Smooth muscle cell of the brain vasculature (primary cell): ENCODE data around the gene EPB41L4B.

ENCODE experiments used
- DNase-seq: peaks from one replicate; pipeline ENCODE4 v3.0.0-alpha.2; 2012; ENCODE audit warnings: low read depth, low spot score

The EPB41L4B gene

DNA sequence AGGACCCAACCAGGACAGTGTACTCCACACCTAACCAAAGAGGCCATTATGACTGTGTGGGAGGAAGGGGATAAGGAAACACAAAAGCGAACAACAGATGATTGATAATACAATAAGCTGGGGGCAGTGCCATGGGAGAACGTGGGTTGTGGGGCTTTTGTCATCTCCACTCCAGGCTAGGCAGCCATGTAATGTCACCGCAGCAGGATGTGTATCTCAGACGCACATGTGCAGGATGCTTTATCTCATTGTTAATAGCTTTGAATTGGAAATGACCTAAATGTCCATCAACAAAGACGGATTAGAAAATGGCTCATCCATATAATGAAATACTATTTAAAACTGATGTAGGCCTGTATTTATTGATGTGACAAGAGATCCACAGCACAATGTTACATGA lies 51.0 kb downstream of the EPB41L4B start:
- DNase-seq, result no peak

- DNase-seq, result no peak
These were observed 51.8 kb downstream of the EPB41L4B start for GRCh38 chr9:109269081-109269480.

GRCh38 chr9:109267555-109267954 lies 53.3 kb downstream of the EPB41L4B start:
- no peak for DNase-seq

DNA sequence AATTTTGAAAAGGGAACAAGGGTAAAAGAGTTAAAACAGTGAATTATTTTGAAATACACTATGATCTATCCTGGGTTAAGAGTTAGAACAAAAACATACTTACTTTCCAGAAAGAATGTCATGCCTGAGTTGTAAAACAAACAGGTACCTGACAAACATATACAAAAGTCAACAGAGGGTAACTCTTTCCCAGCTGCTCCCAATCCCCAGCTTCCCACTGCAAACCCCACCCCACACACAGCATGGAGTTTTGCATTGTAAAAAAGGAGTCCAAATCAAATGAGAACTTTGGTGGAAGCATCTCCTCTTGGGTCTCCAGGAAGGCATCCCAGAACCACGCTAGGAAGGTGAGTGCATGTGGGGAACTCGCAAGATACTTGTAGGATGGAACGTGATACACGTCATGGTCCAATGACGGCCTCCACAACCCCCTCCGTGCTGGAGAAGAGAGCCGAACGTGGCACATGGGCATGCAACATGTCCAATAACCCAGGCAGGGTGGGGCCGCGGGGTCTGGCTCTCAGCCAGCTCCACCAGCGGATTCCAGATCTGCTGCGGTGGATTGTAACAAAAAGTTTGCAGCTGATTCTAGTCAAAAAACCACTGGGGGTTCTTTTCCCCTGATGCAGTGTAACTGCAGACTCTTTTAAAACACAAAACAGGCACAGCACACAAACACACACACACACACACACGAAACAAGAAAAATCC lies 55.8 kb downstream of the EPB41L4B start:
- no peak for DNase-seq

- DNase-seq, result no peak
These were observed 57.5 kb downstream of the EPB41L4B start for GRCh38 chr9:109263358-109263757.

DNA sequence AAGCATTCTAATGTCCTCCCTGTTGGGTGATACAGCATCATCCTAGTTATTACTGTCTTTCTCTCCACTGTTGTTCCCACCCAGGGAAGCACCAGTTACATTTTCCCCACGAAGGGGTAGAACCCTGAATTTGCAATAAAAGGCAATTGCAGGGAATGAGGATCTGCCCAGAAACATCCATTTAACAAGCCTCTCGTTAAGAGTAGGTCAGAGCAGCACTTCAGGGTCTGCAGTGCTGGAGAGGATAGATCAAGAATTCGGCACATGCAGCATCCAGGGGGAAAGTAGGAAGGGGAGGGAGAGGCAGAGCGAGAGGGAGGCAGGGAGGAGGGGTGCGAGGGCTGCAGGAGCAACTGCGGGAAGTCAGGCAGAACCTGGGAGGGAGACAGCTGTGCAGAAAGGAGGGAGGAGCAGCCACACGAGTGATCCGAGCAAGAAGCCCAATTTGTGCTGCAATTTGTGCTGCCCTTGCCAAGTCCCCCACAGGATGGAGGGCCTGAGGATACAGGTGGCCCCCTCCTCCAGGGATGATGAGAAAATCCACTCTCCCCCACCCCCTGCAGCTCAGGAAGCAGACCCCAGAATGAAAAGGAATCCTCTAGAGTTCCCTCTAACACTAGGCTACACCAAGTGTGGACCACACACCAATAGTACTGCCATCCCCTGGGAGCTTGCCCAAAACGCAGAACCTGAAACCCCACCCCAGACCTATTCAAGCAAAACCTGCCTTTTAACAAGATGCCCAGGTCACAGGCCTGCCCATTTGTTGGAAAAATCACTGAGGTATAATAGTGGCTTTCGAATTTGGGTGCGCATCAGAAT lies 62.2 kb downstream of the EPB41L4B start:
- no peak for DNase-seq

DNA sequence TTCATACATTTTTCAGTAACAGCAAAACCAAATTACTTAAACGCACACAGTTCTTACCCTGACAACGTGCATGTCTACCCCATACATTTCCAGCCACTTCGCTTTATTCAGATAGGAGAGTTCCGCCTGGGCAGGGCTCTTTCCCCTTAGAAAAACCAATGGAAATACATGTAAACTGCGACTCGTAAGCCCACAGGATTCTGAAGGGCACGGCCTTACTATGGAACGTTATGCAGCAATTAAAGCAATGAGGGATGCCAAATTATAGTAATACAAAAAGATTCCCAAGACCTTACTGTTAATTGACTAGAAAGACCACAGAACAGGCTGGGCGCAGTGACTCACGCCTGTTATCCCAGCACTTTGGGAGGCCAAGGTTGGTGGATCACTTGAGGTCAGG lies 64.5 kb downstream of the EPB41L4B start:
- no peak for DNase-seq

DNA sequence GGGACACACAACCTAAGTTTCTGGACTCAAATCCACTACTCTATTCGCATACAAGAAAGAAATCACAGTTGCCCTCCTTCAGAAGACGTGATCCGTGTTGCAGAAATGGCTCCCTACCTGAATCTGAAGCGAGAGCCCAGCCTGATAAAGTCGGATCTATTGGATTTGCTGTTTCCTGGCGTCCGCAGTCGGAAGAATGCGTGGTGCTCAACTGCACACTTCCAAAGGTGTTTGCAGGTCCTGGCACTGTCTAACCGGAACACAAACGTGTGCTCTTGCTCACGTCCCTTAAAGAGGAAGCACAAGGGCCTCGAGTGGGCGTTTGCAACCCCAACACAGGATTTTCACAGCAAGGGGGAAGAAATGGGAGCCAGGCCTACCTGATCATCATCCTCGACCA lies 65.5 kb downstream of the EPB41L4B start:
- DNase-seq, result no peak

DNA sequence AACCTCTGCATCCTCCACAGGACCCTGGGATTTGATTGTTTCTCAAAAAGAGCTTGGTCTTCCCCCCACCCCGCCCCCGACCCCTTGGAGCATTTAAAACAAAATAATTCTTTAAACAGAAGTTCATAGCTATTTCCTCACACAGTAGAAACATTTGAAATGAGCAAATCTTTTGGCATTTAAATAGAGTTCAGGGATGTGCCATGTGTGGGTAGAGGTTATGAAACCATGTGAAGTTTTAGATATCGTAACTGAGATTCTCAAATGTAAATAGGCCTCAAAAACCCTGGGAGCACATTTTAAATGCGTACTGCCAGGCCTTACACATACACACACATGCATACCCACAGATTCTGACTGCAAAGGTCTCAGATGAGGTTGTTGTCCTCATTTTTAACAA lies 66.5 kb downstream of the EPB41L4B start:
- no peak for DNase-seq

GRCh38 chr9:109253637-109254284 lies 67.1 kb downstream of the EPB41L4B start:
- DNase-seq, result no peak

- DNase-seq, result no peak
These were observed 67.6 kb downstream of the EPB41L4B start for GRCh38 chr9:109253241-109253636.

- no peak for DNase-seq
These were observed 68.6 kb downstream of the EPB41L4B start for GRCh38 chr9:109252291-109252690.

DNA sequence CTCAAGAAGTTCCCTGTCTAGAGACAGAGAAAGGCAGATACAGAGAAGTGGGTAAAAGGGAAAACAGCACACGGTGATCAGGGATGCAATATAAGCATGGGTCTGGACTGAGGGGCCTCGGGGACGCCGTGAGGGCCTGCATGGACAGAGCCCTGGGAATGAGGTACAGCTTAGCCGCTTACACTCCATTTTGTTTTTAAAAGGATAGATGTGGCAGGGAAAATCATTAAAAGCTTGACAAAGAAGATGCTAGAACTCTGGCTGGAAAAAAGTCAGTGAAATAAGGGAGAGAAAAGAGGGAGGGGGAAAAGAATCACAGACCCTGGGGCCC lies 69.1 kb downstream of the EPB41L4B start:
- DNase-seq, result no peak

- DNase-seq, result peak; percentile 91
These were observed 69.6 kb downstream of the EPB41L4B start for GRCh38 chr9:109251080-109251775.

GRCh38 chr9:109250771-109251079 lies 70.1 kb downstream of the EPB41L4B start:
- no peak for DNase-seq

DNA sequence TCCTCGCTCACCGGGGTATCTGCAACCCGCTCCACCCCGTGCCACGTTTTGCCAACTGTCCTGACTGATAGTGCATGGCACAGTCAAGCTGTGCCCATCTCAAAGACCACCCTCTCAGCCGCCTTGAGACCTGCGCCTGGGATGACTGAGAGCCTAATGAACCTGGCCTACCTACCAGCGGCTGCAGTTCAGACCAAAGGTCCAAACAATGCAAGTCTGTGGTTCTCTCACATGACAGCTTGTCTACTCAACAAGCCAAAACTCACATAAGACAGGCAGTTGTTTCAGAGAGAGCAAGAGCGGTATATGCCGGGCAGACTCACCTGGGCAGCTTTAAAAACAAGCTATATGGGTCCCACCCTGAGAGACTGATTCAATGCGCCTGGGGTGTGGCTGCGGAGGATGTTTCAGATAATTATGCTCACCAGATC lies 70.5 kb downstream of the EPB41L4B start:
- DNase-seq, result no peak

DNA sequence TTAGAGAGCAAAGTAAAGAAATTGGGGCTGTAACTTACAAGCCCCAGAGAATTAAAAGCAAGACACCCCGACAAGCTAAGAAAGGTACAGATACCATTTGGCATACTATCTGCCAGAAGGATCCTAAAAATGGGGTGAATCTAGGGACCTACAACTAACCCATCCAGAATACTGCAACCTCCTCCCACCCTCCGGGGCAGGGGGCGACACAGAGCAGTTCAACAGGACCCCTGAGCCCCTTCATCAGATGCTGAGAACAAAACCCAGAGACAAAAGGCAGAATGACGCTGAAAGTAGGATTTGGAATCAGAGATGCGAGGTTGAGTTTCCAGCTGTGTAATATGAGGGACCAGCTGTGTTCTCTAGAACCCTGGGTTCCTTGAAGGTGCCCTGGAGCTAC lies 71.2 kb downstream of the EPB41L4B start:
- DNase-seq, result no peak

GRCh38 chr9:109248133-109248581 lies 72.7 kb downstream of the EPB41L4B start:
- no peak for DNase-seq

GRCh38 chr9:109247228-109247627 lies 73.6 kb downstream of the EPB41L4B start:
- no peak for DNase-seq

DNA sequence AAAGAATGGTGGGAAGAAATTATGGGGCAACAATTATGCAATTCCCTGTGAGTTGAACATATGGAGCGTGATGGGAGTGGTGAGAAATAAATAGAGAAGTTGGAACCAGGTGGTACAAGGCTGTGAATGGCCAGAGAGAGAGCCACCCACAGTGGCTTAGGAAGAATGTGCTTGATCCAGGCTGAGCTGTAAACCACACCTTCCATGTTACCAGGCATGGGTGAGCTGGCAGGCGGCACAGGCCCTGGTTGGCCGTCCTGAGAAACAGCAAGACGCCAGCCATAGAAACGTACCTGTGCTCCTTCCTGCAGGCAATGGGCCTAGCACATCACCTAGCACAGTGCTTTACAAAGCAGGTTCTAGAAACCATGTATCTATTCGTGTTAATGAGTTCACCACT lies 74.3 kb downstream of the EPB41L4B start:
- DNase-seq, result no peak

DNA sequence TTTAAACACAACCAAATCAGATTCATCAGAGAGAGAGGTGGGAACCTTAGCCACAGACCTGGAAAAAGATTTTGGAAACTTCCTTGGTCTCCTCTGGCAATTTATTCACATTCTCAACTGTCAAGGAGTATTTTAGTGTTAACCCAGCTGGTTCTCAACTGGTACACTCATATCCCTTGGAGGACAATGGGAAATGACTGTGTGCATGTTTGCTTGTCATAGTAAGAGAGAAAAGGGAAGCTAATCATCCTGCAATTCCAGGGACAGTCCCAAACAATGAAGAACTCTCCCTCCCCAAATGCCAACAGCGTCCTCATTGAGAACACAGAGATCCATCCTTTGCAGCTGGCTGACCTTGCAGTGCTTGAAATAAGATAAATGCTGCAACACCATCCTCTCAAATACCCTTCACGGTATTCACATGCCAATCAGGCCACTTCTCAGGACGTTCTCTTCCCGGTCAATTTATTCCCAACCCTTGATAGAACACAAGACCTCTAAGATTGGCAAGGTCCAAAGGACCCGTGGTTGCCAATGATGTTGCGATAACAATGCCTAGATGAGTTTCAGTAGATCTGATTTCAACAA lies 75.5 kb downstream of the EPB41L4B start:
- DNase-seq, result no peak
